Esophagus squamous epithelium (tissue), 5 donors: Measurements from ENCODE around the gene MAPK8IP1. TPM values are rescaled to one million over a fixed set of nuclear protein-coding genes. Genes with fewer than 3 reads are reported as not detected.

Experiments used
- DNase-seq: peaks from one replicate; lab custom pipeline; 2025; lab: John Stamatoyannopoulos, UW
- H3K27ac ChIP-seq, 4 donors: fragments of 200-600 bp; sonication (generic); one replicate each; pipeline ENCODE4 v1.5.1; 2016 to 2019; ENCODE audit warnings: mild to moderate bottlenecking in 1 of 4
- H3K27me3 ChIP-seq, 4 donors: fragments of 200-600 bp; sonication (generic); 1 replicate in 3 of 4; 2 replicates in 1 of 4; pipeline versions ENCODE4 v1.5.1 to v1.6.0; 2017 to 2021; ENCODE audit warnings: antibody characterized with exemption in 1 of 4
- H3K36me3 ChIP-seq, 3 donors: fragments of 200-600 bp; sonication (generic); one replicate each; pipeline ENCODE4 v1.5.1; 2016 to 2019
- H3K4me1 ChIP-seq, 3 donors: fragments of 200-600 bp; sonication (generic); one replicate each; pipeline ENCODE4 v1.5.1; 2017 to 2019
- H3K4me3 ChIP-seq, 4 donors: fragments of 200-600 bp; sonication (generic); 1 replicate in 3 of 4; 2 replicates in 1 of 4; pipeline ENCODE4 v1.5.1; 2016 to 2019; ENCODE audit warnings: mild to moderate bottlenecking in 2 of 4, moderate library complexity in 1 of 4
- H3K9me3 ChIP-seq, 3 donors: fragments of 200-600 bp; sonication (generic); one replicate each; pipeline ENCODE4 v1.5.1; 2016 to 2019
- POLR2A ChIP-seq, 4 donors: fragments of 450-650 bp; IDR thresholded peaks; one replicate each; pipeline ENCODE4 v1.6.1; 2017; ENCODE audit warnings: antibody characterized with exemption in 4 of 4, mild to moderate bottlenecking in 4 of 4, moderate library complexity in 3 of 4
- WGBS, 2 donors: methylation state at CpG; one replicate each; pipeline ENCODE4 v1.1.5; 2018; 5-methylcytosine and 5-hydroxymethylcytosine counted together
- intact Hi-C: fragments of 100-400 bp; cut with DNase I; formaldehyde crosslinking; loops from one replicate; pipeline ENCODE4 v1.15.0; 2022
- total RNA-seq, 4 donors: library from RNA; depleted of rRNA; stranded (reverse); fragments of >200 nt; gene quantifications; one replicate each; pipeline ENCODE4 v1.1.0, GENCODE V29; 2016
- TF ChIP-seq, protein P1 (sequence below), 6 experiments: fragments of 450-650 bp in 4 of 6; fragments of 200-600 bp in 2 of 6; sonication (generic) in 2 of 6; IDR thresholded peaks; one replicate each; pipeline ENCODE4 v1.5.1; 2016 to 2019; ENCODE audit warnings: antibody characterized with exemption in 6 of 6, mild to moderate bottlenecking in 4 of 6, moderate library complexity in 4 of 6
- donor health status: DM: yes; HTN: yes; CAD: no.

Gene MAPK8IP1
- total RNA-seq, 4 donors from 2014 or later, result 0.57 to 4.0 (median 1.3) TPM

DNA sequence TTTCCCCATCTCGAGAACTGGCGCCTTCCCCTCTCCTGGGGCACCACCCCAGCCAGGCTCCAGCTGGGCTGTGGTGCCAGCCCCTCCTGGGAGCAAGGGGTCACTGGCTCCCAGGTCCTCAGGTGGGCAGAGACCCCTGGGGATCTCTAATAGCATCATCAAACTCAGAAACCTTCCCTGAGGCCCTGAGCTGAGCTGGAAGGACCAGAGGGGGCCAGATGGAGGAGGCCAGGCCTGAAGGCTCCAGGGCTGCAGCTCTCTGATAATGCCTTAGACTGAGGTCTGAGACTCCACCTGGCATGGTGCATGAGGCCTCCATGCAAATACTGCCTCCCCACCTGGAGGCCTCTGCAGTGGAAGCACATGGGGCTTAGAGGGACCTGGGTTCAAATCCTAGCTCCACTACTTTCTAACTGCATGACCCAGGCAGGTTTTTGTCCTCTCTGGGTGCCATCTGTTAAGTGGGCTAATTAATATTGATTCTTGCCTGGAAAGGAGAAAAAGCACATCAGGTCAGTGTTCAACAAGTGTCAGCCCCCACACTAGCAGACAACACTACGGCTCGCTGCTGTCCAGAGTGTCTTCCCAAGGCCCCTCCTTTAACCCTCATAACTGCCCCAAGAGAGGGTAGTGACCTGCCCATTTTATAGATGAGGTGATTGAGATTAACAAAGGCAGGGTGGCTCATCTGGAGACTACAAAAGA, 1.5 kb downstream of the MAPK8IP1 start:
- H3K36me3 ChIP-seq, result peaks cover 0 to 9% (median 0%) of the 10 kb centered on the region in 3 donors
- H3K27me3 ChIP-seq, result peaks cover 0 to 8% (median 0%) of the 10 kb centered on the region in 4 donors
- no peak for DNase-seq
- TF ChIP-seq POLR2A (IDR thresholded peaks at IDR 0.05), result no peak
- TF ChIP-seq, protein P1, sequence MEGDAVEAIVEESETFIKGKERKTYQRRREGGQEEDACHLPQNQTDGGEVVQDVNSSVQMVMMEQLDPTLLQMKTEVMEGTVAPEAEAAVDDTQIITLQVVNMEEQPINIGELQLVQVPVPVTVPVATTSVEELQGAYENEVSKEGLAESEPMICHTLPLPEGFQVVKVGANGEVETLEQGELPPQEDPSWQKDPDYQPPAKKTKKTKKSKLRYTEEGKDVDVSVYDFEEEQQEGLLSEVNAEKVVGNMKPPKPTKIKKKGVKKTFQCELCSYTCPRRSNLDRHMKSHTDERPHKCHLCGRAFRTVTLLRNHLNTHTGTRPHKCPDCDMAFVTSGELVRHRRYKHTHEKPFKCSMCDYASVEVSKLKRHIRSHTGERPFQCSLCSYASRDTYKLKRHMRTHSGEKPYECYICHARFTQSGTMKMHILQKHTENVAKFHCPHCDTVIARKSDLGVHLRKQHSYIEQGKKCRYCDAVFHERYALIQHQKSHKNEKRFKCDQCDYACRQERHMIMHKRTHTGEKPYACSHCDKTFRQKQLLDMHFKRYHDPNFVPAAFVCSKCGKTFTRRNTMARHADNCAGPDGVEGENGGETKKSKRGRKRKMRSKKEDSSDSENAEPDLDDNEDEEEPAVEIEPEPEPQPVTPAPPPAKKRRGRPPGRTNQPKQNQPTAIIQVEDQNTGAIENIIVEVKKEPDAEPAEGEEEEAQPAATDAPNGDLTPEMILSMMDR (IDR thresholded peaks at IDR 0.05), result no peak
- H3K4me3 ChIP-seq, result no peak overlapping the region
- intact Hi-C loops, result no loop called here
- no peak overlapping the region for H3K27ac ChIP-seq
- 100% methylated on average over 1 of the region's 4 CpGs; no CpG with 5 or more reads in 1 of the 2 donors for WGBS, 2 donors
- peaks cover 6 to 13% (median 9%) of the 10 kb centered on the region in 3 donors for H3K4me1 ChIP-seq
- no peaks in the 10 kb centered on the region for H3K9me3 ChIP-seq

DNA sequence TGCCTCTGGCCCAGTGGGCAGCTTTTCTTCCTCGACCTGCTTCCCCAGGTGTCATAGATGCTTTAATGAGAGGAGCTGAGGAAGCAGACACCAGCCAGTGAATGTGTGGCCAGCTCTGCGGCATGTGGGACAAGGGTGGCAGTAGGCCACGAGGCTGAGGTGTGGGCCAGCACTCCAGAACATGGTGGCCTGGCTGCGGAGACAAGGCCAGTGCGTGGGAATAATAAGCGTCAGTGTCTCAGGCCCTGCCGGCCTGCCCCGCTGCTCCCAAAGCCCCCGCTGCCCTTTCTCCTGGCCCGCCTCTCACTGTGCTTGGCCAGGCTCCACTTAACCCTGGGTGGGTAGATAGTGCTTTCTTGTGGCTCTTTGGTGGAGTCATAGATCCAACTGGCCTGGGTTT, 2.1 kb downstream of the MAPK8IP1 start:
- H3K27ac ChIP-seq, result no peak overlapping the region
- peaks cover 6 to 13% (median 9%) of the 10 kb centered on the region in 3 donors for H3K4me1 ChIP-seq
- no peak for DNase-seq
- TF ChIP-seq, protein P1 (IDR thresholded peaks at IDR 0.05), result no peak
- no peak for TF ChIP-seq POLR2A (IDR thresholded peaks at IDR 0.05)
- no peak overlapping the region for H3K4me3 ChIP-seq
- peaks cover 0 to 3% (median 0%) of the 10 kb centered on the region in 3 donors for H3K36me3 ChIP-seq
- H3K9me3 ChIP-seq, result no peaks in the 10 kb centered on the region
- H3K27me3 ChIP-seq, result peaks cover 0 to 8% (median 0%) of the 10 kb centered on the region in 4 donors
- intact Hi-C loops, result no loop called here
- WGBS, 2 donors, result 93 to 100% methylated on average over 1 to 5 of the region's 10 CpGs

DNA sequence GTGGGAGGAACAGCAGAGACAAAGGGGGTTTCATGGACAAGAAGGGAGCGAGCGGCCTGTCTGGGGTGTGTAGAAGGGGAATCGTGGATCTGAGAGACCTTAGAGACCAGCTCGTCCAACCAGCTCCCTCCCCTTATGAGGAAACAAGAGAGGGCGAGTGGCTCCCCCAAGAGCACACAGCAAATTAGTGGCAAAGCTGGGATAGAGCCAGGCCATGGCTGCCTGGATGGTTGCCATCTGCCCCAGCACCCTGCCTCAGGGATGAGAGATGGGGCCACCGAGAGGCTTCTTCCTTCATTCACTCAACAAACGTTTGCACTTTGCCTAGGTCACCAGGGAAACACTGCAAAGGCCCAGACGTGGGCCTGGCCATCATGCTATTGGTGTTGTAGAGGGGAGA, 4.1 kb downstream of the MAPK8IP1 start:
- peaks cover 0 to 18% (median 0%) of the 10 kb centered on the region in 4 donors for H3K27me3 ChIP-seq
- H3K4me1 ChIP-seq, result peaks cover 6 to 13% (median 9%) of the 10 kb centered on the region in 3 donors
- no peaks in the 10 kb centered on the region for H3K36me3 ChIP-seq
- no peaks in the 10 kb centered on the region for H3K9me3 ChIP-seq
- H3K27ac ChIP-seq, result no peak overlapping the region
- DNase-seq, result no peak
- intact Hi-C loops, result no loop called here
- TF ChIP-seq, protein P1 (IDR thresholded peaks at IDR 0.05), result no peak
- no peak for TF ChIP-seq POLR2A (IDR thresholded peaks at IDR 0.05)
- WGBS, 2 donors, result 78 to 85% methylated on average over 7 to 8 of the region's 8 CpGs
- no peak overlapping the region for H3K4me3 ChIP-seq

DNA sequence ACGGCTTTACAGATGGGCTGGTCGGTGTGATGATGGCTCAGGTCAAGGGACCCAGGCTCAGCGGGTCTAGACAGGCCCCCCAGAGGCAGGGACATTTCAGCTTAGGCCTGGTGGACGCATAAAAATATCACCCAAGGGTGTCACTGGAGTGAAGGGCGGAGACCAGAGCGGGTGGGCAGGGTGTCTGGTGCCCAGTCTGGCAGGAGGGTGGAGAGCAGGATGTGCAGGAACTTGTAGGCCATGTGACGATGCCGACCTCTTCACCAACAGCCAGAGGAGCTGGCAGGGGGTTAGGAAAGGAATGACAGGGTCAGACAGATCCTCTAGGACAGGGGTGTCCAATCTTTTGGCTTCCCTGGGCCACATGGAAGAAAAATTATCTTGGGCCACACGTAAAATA, 4.5 kb downstream of the MAPK8IP1 start:
- Histone ChIP-seq H3K4me1 (peaks cover 6 to 12% (median 9%) of the 10 kb centered on the region in 3 donors), H3K27ac (no peak overlapping the region), H3K9me3 (no peaks in the 10 kb centered on the region), H3K4me3 (no peak overlapping the region), H3K36me3 (no peaks in the 10 kb centered on the region), H3K27me3 (peaks cover 0 to 22% (median 0%) of the 10 kb centered on the region in 4 donors)
- WGBS, 2 donors, result 71 to 77% methylated on average over 9 of the region's 9 CpGs
- no peak for DNase-seq
- intact Hi-C loops, result no loop called here
- TF ChIP-seq, protein P1 (IDR thresholded peaks at IDR 0.05), result no peak
- no peak for TF ChIP-seq POLR2A (IDR thresholded peaks at IDR 0.05)

DNA sequence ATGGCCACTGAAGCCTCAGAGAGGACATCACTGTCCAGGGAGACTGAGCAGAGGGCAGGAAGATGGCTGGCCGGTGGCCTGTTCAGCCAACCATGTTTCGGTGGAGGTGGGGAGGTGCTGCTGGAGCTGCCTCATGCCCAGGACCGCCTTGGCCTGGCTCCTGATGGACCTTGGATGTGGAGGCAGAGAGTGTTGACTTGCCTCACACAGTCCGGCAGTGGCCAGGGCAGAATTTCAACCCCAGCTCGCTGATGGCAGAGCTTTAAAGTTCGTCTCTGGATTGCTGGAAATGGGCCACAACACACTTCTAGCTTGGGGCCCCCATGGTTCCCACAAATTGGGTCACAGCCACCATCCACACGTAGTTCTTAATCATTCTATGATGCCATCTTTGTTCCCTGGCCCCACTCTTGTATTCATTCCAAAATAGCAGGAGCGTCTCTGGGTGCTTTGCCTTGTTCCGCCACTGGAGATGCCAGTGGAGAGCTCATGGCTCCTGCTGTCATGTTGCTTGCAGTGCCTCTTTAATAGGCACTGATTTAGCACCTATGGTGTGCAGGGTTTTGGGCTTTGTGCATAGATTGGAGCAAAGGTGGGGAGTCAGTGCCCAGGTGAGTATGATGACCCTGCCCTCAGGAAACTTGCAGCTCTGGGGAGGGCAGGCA, 5.6 kb downstream of the MAPK8IP1 start:
- Histone ChIP-seq H3K4me1 (peaks cover 2 to 4% (median 3%) of the 10 kb centered on the region in 3 donors), H3K4me3 (no peak overlapping the region), H3K27me3 (peaks cover 0 to 24% (median 0%) of the 10 kb centered on the region in 4 donors), H3K9me3 (no peaks in the 10 kb centered on the region), H3K27ac (no peak overlapping the region), H3K36me3 (no peaks in the 10 kb centered on the region)
- 67 to 71% methylated on average over 9 of the region's 9 CpGs for WGBS, 2 donors
- TF ChIP-seq POLR2A (IDR thresholded peaks at IDR 0.05), result no peak
- TF ChIP-seq, protein P1 (IDR thresholded peaks at IDR 0.05), result no peak
- DNase-seq, result no peak
- intact Hi-C loops, result no loop called here
